ENCODE results near the gene MTG2.

The MTG2 gene

DNA sequence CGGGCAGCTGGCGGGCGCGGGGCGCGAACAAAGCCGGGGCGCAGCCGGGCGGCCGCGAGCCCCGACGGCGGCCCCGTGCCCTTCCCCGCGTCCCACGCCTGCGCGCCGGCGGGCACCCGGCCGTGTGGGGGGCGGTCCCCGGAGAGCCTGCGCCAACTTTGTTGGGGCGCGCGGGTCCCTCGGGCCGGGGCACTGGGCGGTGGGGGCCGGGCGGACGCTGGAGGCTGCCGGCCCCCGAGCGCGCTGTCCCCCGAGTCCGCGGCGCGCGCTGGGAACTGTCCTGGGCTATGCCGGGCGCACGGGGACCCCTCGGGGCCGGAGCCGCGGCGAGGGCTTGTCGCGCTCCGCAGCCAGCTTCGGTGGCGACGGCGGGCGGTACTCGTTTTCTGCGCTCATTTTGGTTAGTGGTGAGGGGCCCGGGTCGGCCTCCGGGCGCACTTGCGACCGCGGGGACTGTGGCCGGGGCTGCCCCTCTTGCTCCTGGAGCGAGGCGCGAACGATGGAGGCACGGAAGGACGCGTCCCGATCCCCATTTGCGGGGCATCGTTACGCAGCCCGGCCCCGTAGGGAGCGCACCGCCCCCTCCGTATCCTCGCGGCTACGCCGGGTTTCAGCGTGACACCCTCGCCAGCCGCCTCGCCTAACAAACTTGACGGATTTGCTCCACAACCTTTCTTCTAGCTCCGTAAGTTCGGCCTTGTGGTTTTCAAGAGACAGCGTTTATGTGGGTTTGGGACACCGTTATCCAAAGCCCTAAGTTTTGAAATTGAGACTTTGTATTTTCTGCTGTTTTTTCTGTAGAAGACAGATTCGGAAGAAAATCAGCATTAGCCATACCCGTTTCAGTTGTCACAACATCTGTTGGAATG, 38.6 kb upstream of the MTG2 start (continued):
- TF ChIP-seq ZFP37 (tag by site-specific recombination; IDR thresholded peaks at IDR 0.05) (no peak), BCL11A (tag by site-specific recombination; IDR thresholded peaks at IDR 0.05; ENCODE audit: low read depth) (no peak), ZNF600 (tag by site-specific recombination; IDR thresholded peaks at IDR 0.05) (peak; percentile 83), ZNF433 (tag by site-specific recombination; IDR thresholded peaks at IDR 0.05; ENCODE audit: low read depth) (no peak), ZBTB48 (tag by site-specific recombination; IDR thresholded peaks at IDR 0.05) (0 out of 2 replicates have a peak, but pooled peaks have one; percentile 32), GLIS1 (tag by site-specific recombination; IDR thresholded peaks at IDR 0.05) (0 out of 2 replicates have a peak, but pooled peaks have one; percentile 28), WT1 (tag by site-specific recombination; IDR thresholded peaks at IDR 0.05) (no peak), ZNF843 (tag by site-specific recombination; IDR thresholded peaks at IDR 0.05) (0 out of 2 replicates have a peak, but pooled peaks have one; percentile 30), ZXDB (tag by site-specific recombination; IDR thresholded peaks at IDR 0.05) (peak; percentile 80), ZFP3 (tag by site-specific recombination; IDR thresholded peaks at IDR 0.05; ENCODE audit: low read depth) (no peak), GLI2 (tag by site-specific recombination; IDR thresholded peaks at IDR 0.05; ENCODE audit: borderline replicate concordance, low read depth) (no peak), REPIN1 (tag by site-specific recombination; IDR thresholded peaks at IDR 0.05; ENCODE audit: low read depth) (no peak), ZNF214 (tag by site-specific recombination; IDR thresholded peaks at IDR 0.05; ENCODE audit: borderline replicate concordance) (no peak), YY1 (tag by site-specific recombination; IDR thresholded peaks at IDR 0.05) (peak; percentile 54; the same call in 1 of the 2 replicates), EGR2 (tag by site-specific recombination; IDR thresholded peaks at IDR 0.05; ENCODE audit: low read depth) (0 out of 2 replicates have a peak, but pooled peaks have one; percentile 19), ZNF394 (tag by site-specific recombination; IDR thresholded peaks at IDR 0.05; ENCODE audit: borderline replicate concordance) (no peak), ZBTB7A (tag by site-specific recombination; IDR thresholded peaks at IDR 0.05; ENCODE audit: low read depth) (0 out of 2 replicates have a peak, but pooled peaks have one; percentile 52), ZNF266 (tag by site-specific recombination; IDR thresholded peaks at IDR 0.05; ENCODE audit: low read depth) (no peak)
- TF ChIP-seq, protein P1, sequence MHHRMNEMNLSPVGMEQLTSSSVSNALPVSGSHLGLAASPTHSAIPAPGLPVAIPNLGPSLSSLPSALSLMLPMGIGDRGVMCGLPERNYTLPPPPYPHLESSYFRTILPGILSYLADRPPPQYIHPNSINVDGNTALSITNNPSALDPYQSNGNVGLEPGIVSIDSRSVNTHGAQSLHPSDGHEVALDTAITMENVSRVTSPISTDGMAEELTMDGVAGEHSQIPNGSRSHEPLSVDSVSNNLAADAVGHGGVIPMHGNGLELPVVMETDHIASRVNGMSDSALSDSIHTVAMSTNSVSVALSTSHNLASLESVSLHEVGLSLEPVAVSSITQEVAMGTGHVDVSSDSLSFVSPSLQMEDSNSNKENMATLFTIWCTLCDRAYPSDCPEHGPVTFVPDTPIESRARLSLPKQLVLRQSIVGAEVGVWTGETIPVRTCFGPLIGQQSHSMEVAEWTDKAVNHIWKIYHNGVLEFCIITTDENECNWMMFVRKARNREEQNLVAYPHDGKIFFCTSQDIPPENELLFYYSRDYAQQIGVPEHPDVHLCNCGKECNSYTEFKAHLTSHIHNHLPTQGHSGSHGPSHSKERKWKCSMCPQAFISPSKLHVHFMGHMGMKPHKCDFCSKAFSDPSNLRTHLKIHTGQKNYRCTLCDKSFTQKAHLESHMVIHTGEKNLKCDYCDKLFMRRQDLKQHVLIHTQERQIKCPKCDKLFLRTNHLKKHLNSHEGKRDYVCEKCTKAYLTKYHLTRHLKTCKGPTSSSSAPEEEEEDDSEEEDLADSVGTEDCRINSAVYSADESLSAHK (tag by site-specific recombination; IDR thresholded peaks at IDR 0.05) = no peak
- TF ChIP-seq, protein P2, sequence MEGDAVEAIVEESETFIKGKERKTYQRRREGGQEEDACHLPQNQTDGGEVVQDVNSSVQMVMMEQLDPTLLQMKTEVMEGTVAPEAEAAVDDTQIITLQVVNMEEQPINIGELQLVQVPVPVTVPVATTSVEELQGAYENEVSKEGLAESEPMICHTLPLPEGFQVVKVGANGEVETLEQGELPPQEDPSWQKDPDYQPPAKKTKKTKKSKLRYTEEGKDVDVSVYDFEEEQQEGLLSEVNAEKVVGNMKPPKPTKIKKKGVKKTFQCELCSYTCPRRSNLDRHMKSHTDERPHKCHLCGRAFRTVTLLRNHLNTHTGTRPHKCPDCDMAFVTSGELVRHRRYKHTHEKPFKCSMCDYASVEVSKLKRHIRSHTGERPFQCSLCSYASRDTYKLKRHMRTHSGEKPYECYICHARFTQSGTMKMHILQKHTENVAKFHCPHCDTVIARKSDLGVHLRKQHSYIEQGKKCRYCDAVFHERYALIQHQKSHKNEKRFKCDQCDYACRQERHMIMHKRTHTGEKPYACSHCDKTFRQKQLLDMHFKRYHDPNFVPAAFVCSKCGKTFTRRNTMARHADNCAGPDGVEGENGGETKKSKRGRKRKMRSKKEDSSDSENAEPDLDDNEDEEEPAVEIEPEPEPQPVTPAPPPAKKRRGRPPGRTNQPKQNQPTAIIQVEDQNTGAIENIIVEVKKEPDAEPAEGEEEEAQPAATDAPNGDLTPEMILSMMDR (tag by site-specific recombination; IDR thresholded peaks at IDR 0.05) = peak; percentile 61; the same call in 1 of the 2 replicates
- TF ChIP-seq, protein P3, sequence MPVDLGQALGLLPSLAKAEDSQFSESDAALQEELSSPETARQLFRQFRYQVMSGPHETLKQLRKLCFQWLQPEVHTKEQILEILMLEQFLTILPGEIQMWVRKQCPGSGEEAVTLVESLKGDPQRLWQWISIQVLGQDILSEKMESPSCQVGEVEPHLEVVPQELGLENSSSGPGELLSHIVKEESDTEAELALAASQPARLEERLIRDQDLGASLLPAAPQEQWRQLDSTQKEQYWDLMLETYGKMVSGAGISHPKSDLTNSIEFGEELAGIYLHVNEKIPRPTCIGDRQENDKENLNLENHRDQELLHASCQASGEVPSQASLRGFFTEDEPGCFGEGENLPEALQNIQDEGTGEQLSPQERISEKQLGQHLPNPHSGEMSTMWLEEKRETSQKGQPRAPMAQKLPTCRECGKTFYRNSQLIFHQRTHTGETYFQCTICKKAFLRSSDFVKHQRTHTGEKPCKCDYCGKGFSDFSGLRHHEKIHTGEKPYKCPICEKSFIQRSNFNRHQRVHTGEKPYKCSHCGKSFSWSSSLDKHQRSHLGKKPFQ (tag by site-specific recombination; IDR thresholded peaks at IDR 0.05) = no peak
- TF ChIP-seq, protein P4, sequence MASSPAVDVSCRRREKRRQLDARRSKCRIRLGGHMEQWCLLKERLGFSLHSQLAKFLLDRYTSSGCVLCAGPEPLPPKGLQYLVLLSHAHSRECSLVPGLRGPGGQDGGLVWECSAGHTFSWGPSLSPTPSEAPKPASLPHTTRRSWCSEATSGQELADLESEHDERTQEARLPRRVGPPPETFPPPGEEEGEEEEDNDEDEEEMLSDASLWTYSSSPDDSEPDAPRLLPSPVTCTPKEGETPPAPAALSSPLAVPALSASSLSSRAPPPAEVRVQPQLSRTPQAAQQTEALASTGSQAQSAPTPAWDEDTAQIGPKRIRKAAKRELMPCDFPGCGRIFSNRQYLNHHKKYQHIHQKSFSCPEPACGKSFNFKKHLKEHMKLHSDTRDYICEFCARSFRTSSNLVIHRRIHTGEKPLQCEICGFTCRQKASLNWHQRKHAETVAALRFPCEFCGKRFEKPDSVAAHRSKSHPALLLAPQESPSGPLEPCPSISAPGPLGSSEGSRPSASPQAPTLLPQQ (tag by site-specific recombination; IDR thresholded peaks at IDR 0.05) = 0 out of 2 replicates have a peak, but pooled peaks have one; percentile 26
- TF ChIP-seq, protein P5, sequence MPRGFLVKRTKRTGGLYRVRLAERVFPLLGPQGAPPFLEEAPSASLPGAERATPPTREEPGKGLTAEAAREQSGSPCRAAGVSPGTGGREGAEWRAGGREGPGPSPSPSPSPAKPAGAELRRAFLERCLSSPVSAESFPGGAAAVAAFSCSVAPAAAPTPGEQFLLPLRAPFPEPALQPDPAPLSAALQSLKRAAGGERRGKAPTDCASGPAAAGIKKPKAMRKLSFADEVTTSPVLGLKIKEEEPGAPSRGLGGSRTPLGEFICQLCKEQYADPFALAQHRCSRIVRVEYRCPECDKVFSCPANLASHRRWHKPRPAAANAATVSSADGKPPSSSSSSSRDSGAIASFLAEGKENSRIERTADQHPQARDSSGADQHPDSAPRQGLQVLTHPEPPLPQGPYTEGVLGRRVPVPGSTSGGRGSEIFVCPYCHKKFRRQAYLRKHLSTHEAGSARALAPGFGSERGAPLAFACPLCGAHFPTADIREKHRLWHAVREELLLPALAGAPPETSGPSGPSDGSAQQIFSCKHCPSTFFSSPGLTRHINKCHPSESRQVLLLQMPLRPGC (tag by site-specific recombination; IDR thresholded peaks at IDR 0.05) = no peak
- TF ChIP-seq, protein P6, sequence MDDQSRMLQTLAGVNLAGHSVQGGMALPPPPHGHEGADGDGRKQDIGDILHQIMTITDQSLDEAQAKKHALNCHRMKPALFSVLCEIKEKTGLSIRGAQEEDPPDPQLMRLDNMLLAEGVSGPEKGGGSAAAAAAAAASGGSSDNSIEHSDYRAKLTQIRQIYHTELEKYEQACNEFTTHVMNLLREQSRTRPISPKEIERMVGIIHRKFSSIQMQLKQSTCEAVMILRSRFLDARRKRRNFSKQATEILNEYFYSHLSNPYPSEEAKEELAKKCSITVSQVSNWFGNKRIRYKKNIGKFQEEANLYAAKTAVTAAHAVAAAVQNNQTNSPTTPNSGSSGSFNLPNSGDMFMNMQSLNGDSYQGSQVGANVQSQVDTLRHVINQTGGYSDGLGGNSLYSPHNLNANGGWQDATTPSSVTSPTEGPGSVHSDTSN (CRISPR knock-in tag; IDR thresholded peaks at IDR 0.05) = no peak
- TF ChIP-seq, protein P7, sequence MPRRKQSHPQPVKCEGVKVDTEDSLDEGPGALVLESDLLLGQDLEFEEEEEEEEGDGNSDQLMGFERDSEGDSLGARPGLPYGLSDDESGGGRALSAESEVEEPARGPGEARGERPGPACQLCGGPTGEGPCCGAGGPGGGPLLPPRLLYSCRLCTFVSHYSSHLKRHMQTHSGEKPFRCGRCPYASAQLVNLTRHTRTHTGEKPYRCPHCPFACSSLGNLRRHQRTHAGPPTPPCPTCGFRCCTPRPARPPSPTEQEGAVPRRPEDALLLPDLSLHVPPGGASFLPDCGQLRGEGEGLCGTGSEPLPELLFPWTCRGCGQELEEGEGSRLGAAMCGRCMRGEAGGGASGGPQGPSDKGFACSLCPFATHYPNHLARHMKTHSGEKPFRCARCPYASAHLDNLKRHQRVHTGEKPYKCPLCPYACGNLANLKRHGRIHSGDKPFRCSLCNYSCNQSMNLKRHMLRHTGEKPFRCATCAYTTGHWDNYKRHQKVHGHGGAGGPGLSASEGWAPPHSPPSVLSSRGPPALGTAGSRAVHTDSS (tag by site-specific recombination; IDR thresholded peaks at IDR 0.05) = no peak
